ENCODE measurements around the gene PLB1.
A peak's percentile ranks its signal among the peaks of the same experiment; 100 is the strongest.

PLB1 gene

GRCh38 chr2:28558918-28559317 is 63.1 kb downstream of the PLB1 start:
- DNase-seq (ENCODE audit: low read depth in 2 of 2) = no peak

GRCh38 chr2:28563869-28564268 is 68.0 kb downstream of the PLB1 start:
- DNase-seq (ENCODE audit: low read depth in 2 of 2) = no peak

- DNase-seq (ENCODE audit: low read depth in 2 of 2) = no peak
These were observed 68.5 kb downstream of the PLB1 start for GRCh38 chr2:28564346-28564745.

- no peak for DNase-seq (ENCODE audit: low read depth in 2 of 2)
These were observed 69.2 kb downstream of the PLB1 start for GRCh38 chr2:28565033-28565432.

GRCh38 chr2:28565720-28566295 is 69.9 kb downstream of the PLB1 start:
- no peak for DNase-seq (ENCODE audit: low read depth in 2 of 2)

GRCh38 chr2:28566521-28567041 is 70.7 kb downstream of the PLB1 start:
- peak; percentile 86 to 92 for DNase-seq (ENCODE audit: low read depth in 2 of 2)

- peak in 1 of 2 donors; percentile 27 for DNase-seq (ENCODE audit: low read depth in 2 of 2)
These were observed 71.2 kb downstream of the PLB1 start for GRCh38 chr2:28567061-28567471.

GRCh38 chr2:28568036-28568435 is 72.2 kb downstream of the PLB1 start:
- DNase-seq (ENCODE audit: low read depth in 2 of 2) = no peak

GRCh38 chr2:28568533-28568932 is 72.7 kb downstream of the PLB1 start:
- no peak for DNase-seq (ENCODE audit: low read depth in 2 of 2)

- no peak for DNase-seq (ENCODE audit: low read depth in 2 of 2)
These were observed 74.6 kb downstream of the PLB1 start for GRCh38 chr2:28570431-28570830.

- no peak for DNase-seq (ENCODE audit: low read depth in 2 of 2)
These were observed 80.9 kb downstream of the PLB1 start for GRCh38 chr2:28576714-28577113.

- DNase-seq (ENCODE audit: low read depth in 2 of 2) = no peak
These were observed 82.2 kb downstream of the PLB1 start for GRCh38 chr2:28577791-28578680.

- no peak for DNase-seq (ENCODE audit: low read depth in 2 of 2)
These were observed 82.9 kb downstream of the PLB1 start for GRCh38 chr2:28578774-28579173.

- no peak for DNase-seq (ENCODE audit: low read depth in 2 of 2)
These were observed 83.7 kb downstream of the PLB1 start for GRCh38 chr2:28579606-28580005.

- DNase-seq (ENCODE audit: low read depth in 2 of 2) = no peak
These were observed 84.2 kb downstream of the PLB1 start for GRCh38 chr2:28580078-28580477.

- no peak for DNase-seq (ENCODE audit: low read depth in 2 of 2)
These were observed 85.5 kb downstream of the PLB1 start for GRCh38 chr2:28581312-28581711.

- DNase-seq (ENCODE audit: low read depth in 2 of 2) = no peak
These were observed 86.3 kb downstream of the PLB1 start for GRCh38 chr2:28582152-28582551.

GRCh38 chr2:28582595-28582994 is 86.7 kb downstream of the PLB1 start:
- no peak for DNase-seq (ENCODE audit: low read depth in 2 of 2)

- peak; percentile 64 to 75 for DNase-seq (ENCODE audit: low read depth in 2 of 2)
These were observed 88.2 kb downstream of the PLB1 start for GRCh38 chr2:28583899-28584553.

GRCh38 chr2:28586867-28587266 is 91.0 kb downstream of the PLB1 start:
- no peak for DNase-seq (ENCODE audit: low read depth in 2 of 2)

GRCh38 chr2:28587526-28588291 is 91.8 kb downstream of the PLB1 start:
- no peak for DNase-seq (ENCODE audit: low read depth in 2 of 2)

GRCh38 chr2:28588292-28588670 is 92.4 kb downstream of the PLB1 start:
- no peak for DNase-seq (ENCODE audit: low read depth in 2 of 2)
